GM12873 (cell line): Measurements from ENCODE around the gene DNPEP.

Source experiments
- TF ChIP-seq, protein P1 (sequence below): IDR thresholded peaks from 2 replicates; pipeline ENCODE4 v1.5.1; 2012; ENCODE audit warnings: low read depth, mild to moderate bottlenecking, moderate library complexity, low read length, control low read depth; ENCODE audit not compliant: insufficient read depth; ENCODE audit errors: missing control alignments

The DNPEP gene

GRCh38 chr2:219385958-219386520 is 1.7 kb downstream of the DNPEP start:
- TF ChIP-seq, protein P1, sequence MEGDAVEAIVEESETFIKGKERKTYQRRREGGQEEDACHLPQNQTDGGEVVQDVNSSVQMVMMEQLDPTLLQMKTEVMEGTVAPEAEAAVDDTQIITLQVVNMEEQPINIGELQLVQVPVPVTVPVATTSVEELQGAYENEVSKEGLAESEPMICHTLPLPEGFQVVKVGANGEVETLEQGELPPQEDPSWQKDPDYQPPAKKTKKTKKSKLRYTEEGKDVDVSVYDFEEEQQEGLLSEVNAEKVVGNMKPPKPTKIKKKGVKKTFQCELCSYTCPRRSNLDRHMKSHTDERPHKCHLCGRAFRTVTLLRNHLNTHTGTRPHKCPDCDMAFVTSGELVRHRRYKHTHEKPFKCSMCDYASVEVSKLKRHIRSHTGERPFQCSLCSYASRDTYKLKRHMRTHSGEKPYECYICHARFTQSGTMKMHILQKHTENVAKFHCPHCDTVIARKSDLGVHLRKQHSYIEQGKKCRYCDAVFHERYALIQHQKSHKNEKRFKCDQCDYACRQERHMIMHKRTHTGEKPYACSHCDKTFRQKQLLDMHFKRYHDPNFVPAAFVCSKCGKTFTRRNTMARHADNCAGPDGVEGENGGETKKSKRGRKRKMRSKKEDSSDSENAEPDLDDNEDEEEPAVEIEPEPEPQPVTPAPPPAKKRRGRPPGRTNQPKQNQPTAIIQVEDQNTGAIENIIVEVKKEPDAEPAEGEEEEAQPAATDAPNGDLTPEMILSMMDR: no peak

DNA sequence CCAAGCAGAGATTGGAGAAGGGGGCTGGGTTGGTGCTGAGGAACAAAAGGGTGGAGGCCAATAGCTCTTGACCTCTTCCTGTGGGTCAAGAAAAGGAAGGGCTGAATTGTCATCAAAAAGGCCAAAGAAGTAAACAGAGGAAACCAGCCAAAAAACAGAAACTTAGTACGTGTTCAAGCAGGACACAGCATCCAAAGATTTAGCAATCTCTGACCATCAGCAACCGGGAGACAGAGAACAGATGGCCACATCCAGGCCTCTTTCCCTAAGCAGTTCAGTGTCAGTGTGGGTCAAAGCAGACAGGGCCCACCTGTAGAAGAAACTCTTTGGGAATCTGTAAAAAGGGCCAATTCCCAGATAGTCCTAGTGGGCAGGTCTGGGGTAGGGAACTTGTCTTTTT is 2.9 kb downstream of the DNPEP start:
- TF ChIP-seq, protein P1: no peak

GRCh38 chr2:219384083-219384713 is 3.5 kb downstream of the DNPEP start:
- TF ChIP-seq, protein P1: no peak

GRCh38 chr2:219381448-219381847 is 6.3 kb downstream of the DNPEP start:
- TF ChIP-seq, protein P1: no peak

DNA sequence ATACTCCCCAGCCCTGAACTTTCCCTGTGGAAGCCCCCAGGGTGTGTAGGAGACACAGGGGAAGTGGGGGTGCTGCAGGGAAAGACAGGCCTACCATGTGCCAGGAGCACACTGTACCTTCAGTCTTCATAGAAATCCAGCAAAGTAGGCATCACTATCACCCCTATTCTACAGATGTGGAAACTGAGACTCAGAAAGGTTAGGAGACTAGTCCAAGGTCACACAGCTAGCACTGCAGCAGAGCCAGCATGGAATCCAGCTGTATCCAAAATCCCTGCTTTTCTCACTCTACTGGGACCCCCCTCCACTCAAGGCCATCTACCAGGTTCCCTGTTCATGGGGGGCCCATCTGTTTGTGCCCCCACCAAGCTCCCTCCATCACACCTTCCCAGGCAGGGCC is 6.8 kb downstream of the DNPEP start:
- TF ChIP-seq, protein P1: no peak

DNA sequence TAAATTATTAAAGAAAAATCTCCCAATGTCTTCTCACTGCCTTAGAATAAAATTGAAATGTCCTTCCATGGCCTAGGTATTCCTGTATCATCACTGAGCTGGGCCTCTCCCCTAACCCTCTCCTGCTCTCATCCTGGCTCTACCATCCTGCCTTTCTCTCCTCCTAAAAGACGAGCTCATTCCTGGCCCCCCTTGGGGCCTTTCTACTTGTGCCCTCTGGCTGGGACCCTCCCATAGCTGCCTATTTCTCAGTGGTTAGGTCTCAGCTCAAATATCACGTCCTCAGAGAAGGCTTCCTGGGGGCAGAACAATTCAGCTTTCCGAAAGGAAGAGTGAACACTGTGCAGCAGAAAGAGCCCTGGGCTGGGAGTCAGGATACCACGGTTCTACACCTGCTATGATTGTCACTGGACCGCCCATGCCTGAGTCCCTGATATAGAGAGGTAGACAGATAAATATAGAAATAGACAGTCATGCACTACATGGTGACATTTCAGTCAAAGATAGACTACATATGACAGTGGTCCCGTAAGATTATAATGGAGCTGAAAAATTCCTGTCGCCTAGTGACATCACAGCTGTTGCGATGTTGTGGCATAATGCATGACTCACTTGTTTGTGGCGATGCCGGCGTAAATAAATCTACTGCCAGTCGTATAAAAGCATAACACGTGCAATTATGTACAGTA is 9.4 kb downstream of the DNPEP start:
- TF ChIP-seq, protein P1: no peak

- TF ChIP-seq, protein P1: no peak
Measured at GRCh38 chr2:219369447-219369861, 18.3 kb downstream of the DNPEP start.
